Skeletal muscle satellite cell (primary cell): ENCODE results near the gene RUFY3.
"Not testable (repeated sequence)": the region's sequence is repeated elsewhere in the genome, so short reads cannot be mapped to it uniquely, and the experiment has no call there.

Source experiments
- H3K27me3 ChIP-seq: 2 replicates; pipeline ENCODE4 v1.7.0; 2013; ENCODE audit warnings: low read length; ENCODE audit not compliant: control insufficient read depth, insufficient read depth
- H3K36me3 ChIP-seq: 2 replicates; pipeline ENCODE4 v1.7.0; 2013; ENCODE audit warnings: mild to moderate bottlenecking, control low read depth, low read length; ENCODE audit not compliant: insufficient read depth
- H3K4me1 ChIP-seq: 2 replicates; pipeline ENCODE4 v1.7.0; 2013; ENCODE audit warnings: low read length; ENCODE audit not compliant: control insufficient read depth, insufficient read depth
- H3K4me2 ChIP-seq: 2 replicates; pipeline ENCODE4 v1.7.0; 2013; ENCODE audit warnings: mild to moderate bottlenecking, low read length
- H3K4me3 ChIP-seq: 2 replicates; pipeline ENCODE4 v1.7.0; 2013; ENCODE audit warnings: low read length
- H3K9ac ChIP-seq: 2 replicates; pipeline ENCODE4 v1.7.0; 2013; ENCODE audit warnings: mild to moderate bottlenecking, low read depth, low read length, moderate library complexity
- H3K9me3 ChIP-seq: replicated peaks from 2 replicates; pipeline ENCODE4 v1.7.0; 2013; ENCODE audit warnings: mild to moderate bottlenecking, control low read depth, low read length

The RUFY3 gene

DNA sequence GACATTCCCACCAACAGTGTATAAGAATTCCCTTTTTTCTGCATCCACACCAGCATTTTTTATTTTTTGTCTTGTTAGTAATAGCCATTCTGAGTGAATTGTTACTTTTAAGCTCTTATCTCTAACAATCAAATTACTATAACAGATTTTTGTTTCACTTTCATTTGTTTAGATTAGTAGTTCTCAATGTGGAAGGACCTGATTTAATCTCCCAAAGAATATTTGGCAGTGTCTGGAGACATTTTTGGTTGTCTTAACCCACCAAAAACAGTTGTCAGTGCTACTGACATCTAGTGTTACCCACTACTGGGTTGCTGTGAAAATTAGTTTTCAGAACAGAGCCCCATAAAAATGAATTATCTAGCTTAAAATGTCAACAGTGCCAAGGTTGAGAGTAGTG, 37.9 kb downstream of the RUFY3 start:
- Histone ChIP-seq H3K4me3 (no peak overlapping the region), H3K27me3 (no peaks in the 10 kb centered on the region), H3K9ac (no peak overlapping the region), H3K9me3 (no peaks in the 10 kb centered on the region), H3K4me2 (no peak overlapping the region), H3K4me1 (peaks cover 14% of the 10 kb centered on the region), H3K36me3 (peaks cover 11% of the 10 kb centered on the region)

DNA sequence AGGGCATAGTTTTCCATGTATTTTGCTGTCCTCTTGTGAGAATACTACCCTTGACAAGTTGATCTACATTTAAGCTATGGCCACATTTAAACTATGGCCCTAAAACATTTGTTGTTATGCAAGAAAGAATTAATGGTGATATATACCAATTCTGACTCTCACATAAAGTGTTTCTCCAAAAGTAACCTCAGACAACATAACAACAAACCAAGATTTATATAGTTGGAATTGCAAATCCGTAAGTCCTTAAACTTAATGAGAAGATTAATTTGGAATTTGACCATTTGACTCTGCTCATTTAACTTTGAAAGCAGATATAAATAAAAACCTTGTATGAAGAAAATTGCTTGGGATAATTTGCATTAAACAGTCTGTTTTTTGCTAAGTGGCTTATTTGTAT, 38.9 kb downstream of the RUFY3 start:
- H3K9me3 ChIP-seq = no peaks in the 10 kb centered on the region
- no peak overlapping the region for H3K9ac ChIP-seq
- H3K4me2 ChIP-seq = no peak overlapping the region
- no peak overlapping the region for H3K4me3 ChIP-seq
- H3K36me3 ChIP-seq = peaks cover 18% of the 10 kb centered on the region
- no peaks in the 10 kb centered on the region for H3K27me3 ChIP-seq
- peaks cover 14% of the 10 kb centered on the region for H3K4me1 ChIP-seq

DNA sequence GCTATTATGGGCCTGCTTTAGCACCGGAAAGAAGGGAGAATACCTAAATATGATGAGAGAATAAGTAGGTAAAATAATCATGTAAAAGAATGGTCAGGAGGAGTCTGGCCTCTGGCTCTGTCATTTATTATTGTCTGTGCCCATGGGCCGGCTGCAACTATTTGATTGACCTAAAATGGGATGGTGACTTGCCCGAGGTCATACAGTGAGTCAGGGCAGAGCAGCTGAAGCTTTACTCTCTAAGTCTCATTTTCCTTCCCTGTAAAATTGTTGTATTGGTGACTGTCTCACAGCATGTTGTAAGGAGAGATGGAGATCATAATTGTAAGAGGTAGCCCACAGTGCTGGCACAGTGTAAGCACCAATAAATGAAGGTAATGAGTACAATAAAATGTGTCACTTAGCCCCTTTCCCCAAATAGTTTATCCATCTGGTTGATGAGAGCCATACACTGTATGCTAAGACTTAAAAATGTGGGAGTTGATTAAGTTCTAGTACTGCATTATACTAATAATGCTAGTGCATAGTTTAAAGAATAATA, 39.6 kb downstream of the RUFY3 start:
- H3K4me1 ChIP-seq = peaks cover 14% of the 10 kb centered on the region
- peaks cover 15% of the 10 kb centered on the region for H3K36me3 ChIP-seq
- H3K4me2 ChIP-seq = no peak overlapping the region

DNA sequence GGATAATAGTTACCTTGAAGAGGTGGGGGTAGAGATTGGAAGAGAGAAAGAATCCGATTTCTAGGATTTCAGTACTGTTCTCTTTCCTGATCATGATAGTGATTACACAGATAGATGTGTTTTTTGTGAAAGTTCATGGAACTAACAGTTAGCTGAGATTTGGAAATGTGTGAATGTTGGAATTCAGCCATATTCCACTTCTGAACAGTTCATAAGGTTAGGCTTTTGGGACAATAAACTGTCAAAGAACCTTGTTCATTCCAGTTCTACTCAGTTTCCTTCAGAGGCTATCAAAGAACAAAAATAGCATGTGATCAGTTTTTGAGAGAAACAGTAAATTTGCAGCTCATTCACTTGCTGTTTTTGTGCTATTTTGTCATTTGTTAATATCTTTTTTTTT, 43.6 kb downstream of the RUFY3 start:
- H3K36me3 ChIP-seq = peaks cover 34% of the 10 kb centered on the region
- H3K4me2 ChIP-seq = no peak overlapping the region
- no peak overlapping the region for H3K9ac ChIP-seq

More for the DNA sequence above, 39.6 kb downstream of the RUFY3 start:
- no peaks in the 10 kb centered on the region for H3K9me3 ChIP-seq
- no peaks in the 10 kb centered on the region for H3K27me3 ChIP-seq
- H3K4me3 ChIP-seq = no peak overlapping the region
- no peak overlapping the region for H3K9ac ChIP-seq

DNA sequence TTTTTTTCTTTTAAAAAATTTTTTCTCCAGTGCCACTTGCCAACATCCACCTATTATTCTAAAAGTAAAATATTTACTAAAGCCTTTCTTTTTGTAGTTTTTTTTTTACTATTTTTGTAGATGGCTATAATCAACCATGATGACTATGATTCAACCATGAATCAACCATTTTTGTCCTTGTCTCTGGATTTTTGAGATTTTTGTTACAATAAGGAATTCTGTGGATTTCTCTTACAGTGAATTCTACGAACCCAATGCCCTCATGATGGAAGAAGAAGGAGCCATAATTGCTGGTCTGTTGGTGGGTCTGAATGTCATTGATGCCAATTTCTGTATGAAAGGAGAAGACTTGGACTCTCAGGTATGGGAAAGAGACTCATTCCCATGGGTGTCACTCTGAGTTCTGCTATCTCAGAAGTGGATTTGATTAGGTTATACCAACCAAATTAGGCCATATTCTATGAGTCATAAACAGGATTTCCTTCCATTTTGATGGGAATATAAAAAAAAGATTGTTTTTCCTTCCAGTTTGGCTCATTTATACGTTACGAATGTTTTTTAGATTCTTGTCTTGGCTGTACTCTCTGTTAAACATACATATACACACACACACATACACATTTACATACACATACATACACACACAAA, 46.7 kb downstream of the RUFY3 start:
- Histone ChIP-seq H3K27me3 (no peaks in the 10 kb centered on the region), H3K4me3 (peak overlapping the region; percentile 50), H3K9ac (peak overlapping the region; percentile 3), H3K4me1 (peaks cover 12% of the 10 kb centered on the region), H3K4me2 (peak overlapping the region; percentile 68), H3K36me3 (peaks cover 43% of the 10 kb centered on the region), H3K9me3 (no peaks in the 10 kb centered on the region)

More for the DNA sequence above, 43.6 kb downstream of the RUFY3 start:
- Histone ChIP-seq H3K4me1 (peaks cover 21% of the 10 kb centered on the region), H3K27me3 (no peaks in the 10 kb centered on the region), H3K4me3 (no peak overlapping the region), H3K9me3 (no peaks in the 10 kb centered on the region)

DNA sequence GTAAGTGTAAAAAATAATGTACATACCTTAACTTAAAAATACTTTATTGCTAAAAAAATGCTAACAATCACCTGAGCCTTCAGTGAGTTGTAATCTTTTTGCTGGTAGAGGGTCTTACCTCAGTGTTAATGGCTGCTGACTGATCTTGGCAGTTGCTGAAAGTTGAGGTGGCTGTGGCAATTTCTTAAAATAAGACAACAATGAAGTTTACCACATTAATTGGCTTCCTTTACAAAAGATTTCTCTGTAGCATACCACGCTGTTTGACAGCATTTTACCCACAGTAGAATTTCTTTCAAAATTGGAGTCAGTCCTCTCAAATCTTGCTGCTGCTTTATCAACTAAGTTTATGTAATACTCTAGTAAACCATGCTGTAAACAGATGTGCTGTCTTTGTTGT, 47.6 kb downstream of the RUFY3 start:
- not testable (repeated sequence) for H3K9me3 ChIP-seq, H3K4me3 ChIP-seq, H3K4me2 ChIP-seq, H3K9ac ChIP-seq, H3K27me3 ChIP-seq
- peaks cover 37% of the 10 kb centered on the region for H3K36me3 ChIP-seq
- H3K4me1 ChIP-seq = peaks cover 12% of the 10 kb centered on the region

DNA sequence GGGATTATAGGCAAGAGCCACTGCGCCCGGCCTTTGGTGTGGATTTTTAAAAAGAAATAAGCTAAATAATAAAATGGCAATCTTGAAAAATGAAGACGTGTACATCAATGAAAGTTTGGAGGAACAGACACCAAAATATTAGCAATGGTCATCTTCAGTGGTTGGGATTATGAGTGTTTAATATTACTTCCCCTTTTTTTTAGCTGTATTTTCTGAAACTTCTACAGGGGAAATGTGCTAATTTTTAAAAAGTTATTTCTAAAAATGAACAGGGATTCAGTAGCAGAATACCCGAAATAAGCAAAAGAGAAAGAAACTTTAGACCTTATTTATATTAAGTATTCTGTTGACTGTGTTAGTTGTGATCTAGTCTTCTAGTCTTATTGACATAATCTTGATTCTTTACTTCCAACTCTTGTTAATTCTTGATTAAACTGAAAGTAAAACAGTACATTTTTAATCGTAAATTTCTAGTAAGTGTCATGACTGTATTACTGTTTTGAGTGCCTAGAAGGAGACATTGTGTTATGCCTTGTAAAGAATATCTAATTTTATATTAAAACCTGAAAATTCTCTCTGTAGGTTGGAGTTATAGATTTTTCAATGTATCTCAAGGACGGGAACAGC, 51.3 kb downstream of the RUFY3 start:
- Histone ChIP-seq H3K9me3 (no peaks in the 10 kb centered on the region), H3K27me3 (no peaks in the 10 kb centered on the region), H3K36me3 (peaks cover 41% of the 10 kb centered on the region), H3K9ac (no peak overlapping the region), H3K4me3 (no peak overlapping the region), H3K4me2 (no peak overlapping the region), H3K4me1 (peaks cover 8% of the 10 kb centered on the region)

DNA sequence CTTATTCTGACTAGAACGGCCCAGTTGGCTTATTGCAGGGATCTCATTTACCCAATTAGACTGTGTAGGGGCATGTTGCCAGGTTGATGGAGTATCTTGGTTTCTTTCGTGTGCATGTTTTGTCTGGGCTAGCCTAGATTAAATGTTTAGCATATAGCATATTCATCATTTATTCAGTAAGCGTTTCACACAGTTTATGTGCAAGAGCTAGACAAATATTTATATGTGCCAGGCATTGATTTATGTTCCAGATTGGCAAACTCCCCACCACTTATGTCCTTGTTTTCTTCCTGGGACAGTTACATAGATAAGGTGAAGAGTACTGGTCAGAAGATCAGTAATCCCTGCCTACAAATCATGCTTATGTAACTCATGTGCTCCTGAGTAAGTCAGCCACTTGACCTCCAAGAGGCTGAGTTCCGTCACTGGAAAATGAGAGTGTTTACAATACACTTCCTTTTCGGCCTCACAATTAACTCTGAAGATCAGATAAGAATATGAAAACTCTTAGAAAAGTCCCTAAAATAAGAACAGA, 57.2 kb downstream of the RUFY3 start:
- H3K4me2 ChIP-seq = no peak overlapping the region
- no peaks in the 10 kb centered on the region for H3K4me1 ChIP-seq
- no peak overlapping the region for H3K9ac ChIP-seq
- no peaks in the 10 kb centered on the region for H3K27me3 ChIP-seq
- no peaks in the 10 kb centered on the region for H3K9me3 ChIP-seq
- no peak overlapping the region for H3K4me3 ChIP-seq
- H3K36me3 ChIP-seq = peaks cover 33% of the 10 kb centered on the region

DNA sequence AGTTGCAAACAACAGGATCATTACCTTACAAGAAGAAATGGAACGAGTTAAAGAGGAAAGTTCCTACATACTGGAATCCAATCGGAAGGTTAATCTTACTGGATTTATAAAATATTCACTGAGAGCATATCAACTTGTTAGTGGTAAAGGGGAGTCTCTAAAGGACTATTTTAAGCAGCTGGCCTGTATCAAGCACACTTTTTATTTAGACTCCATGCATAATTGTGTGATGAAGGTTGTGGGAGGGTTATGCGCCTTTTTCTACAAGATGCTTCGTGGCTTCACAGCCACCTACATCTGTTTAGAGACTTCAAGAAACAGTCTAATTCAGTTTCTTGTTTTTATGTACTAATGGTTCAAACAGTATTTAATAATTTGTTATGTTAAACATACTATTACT, 61.3 kb downstream of the RUFY3 start:
- Histone ChIP-seq H3K4me3 (no peak overlapping the region), H3K4me1 (no peaks in the 10 kb centered on the region), H3K27me3 (no peaks in the 10 kb centered on the region), H3K36me3 (peaks cover 29% of the 10 kb centered on the region), H3K4me2 (no peak overlapping the region), H3K9ac (no peak overlapping the region), H3K9me3 (no peaks in the 10 kb centered on the region)

DNA sequence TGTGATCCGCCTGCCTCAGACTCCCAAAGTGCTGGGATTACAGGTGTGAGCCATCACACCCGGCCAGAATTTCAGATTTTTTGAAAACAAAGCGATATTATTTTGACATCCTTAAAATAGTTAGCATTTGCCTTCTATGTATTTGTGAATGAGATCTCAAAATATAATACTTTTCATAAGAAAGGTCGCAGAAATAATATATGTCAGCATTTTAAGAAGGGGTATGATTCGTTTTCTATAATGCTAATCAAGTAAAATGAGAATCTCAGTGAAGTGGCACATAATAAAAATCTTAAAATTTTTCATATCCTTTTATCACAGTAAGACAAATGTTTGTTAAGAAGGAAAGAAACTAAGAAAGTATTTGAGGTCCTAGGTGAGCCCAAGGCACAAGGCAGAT, 65.7 kb downstream of the RUFY3 start:
- Histone ChIP-seq H3K9me3 (no peaks in the 10 kb centered on the region), H3K36me3 (peaks cover 28% of the 10 kb centered on the region), H3K4me2 (no peak overlapping the region), H3K9ac (no peak overlapping the region), H3K4me3 (no peak overlapping the region), H3K27me3 (no peaks in the 10 kb centered on the region), H3K4me1 (peaks cover 16% of the 10 kb centered on the region)

DNA sequence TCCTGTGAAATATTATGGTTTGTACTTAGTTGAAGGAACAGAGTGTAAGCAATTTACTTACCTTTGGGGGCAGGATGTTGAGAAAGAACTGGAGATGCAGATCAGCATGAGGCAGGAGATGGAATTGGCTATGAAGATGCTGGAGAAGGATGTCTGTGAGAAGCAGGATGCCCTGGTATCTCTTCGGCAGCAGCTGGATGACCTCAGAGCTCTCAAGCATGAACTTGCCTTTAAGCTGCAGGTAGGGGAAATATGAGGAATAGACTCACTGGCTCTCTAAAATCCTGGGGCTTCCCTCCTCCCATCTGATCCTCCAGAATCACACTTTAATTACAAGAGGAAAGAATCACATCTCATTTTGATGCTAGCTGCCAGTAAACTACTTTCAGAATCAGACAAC, 67.0 kb downstream of the RUFY3 start:
- Histone ChIP-seq H3K27me3 (no peaks in the 10 kb centered on the region), H3K36me3 (peaks cover 32% of the 10 kb centered on the region), H3K4me3 (no peak overlapping the region), H3K4me1 (peaks cover 16% of the 10 kb centered on the region), H3K4me2 (no peak overlapping the region), H3K9ac (no peak overlapping the region), H3K9me3 (no peaks in the 10 kb centered on the region)

DNA sequence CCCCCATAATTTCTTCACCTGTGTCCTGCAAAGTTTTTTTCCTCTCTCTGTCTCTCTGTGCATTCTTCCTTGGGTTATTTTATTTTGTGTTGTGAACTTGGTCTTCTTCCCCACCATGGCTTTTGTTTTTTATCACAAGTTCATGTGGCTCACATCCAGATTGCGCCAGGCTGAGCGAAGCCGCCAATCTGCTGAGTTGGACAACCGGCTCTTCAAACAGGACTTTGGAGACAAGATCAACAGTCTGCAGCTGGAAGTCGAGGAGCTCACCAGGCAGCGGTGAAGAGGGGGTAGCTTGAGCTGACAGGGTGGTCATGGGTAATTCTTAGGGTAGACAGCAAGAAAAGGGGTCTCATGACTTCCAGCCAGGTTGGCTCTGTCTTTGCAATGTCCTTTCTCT, 71.9 kb downstream of the RUFY3 start:
- H3K4me1 ChIP-seq = peaks cover 16% of the 10 kb centered on the region
- no peak overlapping the region for H3K4me2 ChIP-seq
- H3K9me3 ChIP-seq = no peaks in the 10 kb centered on the region
- H3K9ac ChIP-seq = no peak overlapping the region
- no peaks in the 10 kb centered on the region for H3K27me3 ChIP-seq
- H3K36me3 ChIP-seq = peaks cover 32% of the 10 kb centered on the region
- no peak overlapping the region for H3K4me3 ChIP-seq
